T-helper 1 cell treated with Interleukin-12 subunit alpha and Interleukin-12 subunit beta and Interleukin-4 antibody, amounts not matched to agents 30 μg/mL and 1 μg/mL, for 36 hours (primary cell): Measurements from ENCODE around the gene RREB1.

ENCODE experiments used
- H3K27ac Mint-ChIP-seq: one replicate; pipeline ENCODE4 v1.8.0; 2021; ENCODE audit warnings: mild to moderate bottlenecking, mixed read lengths
- H3K27me3 Mint-ChIP-seq: one replicate; pipeline ENCODE4 v1.8.0; 2021; ENCODE audit warnings: low read depth, mixed read lengths
- H3K36me3 Mint-ChIP-seq: one replicate; pipeline ENCODE4 v1.8.0; 2021; ENCODE audit warnings: low read depth, mixed read lengths
- H3K4me1 Mint-ChIP-seq: one replicate; pipeline ENCODE4 v1.8.0; 2021; ENCODE audit warnings: low read depth, mixed read lengths
- H3K4me3 Mint-ChIP-seq: one replicate; pipeline ENCODE4 v1.8.0; 2021; ENCODE audit warnings: mild to moderate bottlenecking, moderate library complexity, mixed read lengths
- H3K9me3 Mint-ChIP-seq: one replicate; pipeline ENCODE4 v1.8.0; 2021; ENCODE audit warnings: mixed read lengths

Gene RREB1

DNA sequence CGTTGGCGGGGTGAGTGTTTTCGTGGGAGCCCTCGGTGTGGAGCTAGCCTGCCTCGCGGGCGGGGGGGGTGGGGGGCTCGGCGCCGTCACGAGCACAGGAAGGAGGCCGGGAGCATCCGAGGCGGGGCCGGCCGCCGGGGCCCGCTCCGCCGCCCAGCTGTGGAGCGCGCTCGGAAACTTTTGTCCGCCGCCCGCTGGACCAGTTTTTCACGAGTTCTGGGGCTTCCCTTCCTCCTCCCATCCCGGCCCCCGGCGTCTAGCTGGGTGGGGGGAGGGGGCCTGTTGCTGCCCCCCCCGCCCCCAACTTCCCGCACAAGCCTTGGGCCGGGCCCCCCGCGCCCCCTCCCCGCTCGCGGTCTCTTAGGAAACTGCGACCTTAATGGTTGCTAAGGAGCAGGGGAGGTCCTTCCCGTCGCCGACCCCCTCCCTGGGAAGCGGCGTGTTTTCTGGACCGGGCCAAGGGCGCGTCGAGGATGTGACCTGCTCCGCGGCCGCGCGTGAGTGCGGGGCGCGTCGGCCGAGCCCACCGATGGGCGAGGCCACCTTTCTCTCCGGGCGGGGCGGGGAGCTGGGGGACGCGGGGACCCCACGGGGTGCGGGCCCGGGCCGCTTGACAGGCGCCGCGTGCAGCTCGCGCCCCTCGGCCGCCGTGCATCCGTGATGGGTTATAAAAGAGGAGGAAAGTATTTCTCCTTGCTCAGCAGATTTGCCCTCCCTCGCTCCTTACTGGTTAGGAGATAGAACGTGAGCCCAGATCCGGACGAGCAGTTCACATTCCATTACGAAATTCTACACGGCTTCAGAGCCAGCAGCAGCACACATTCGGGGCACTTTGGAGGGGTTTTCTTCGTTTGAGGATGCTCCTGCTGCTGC, 1.4 kb downstream of the RREB1 start:
- Mint-ChIP-seq H3K36me3 (peaks cover 2% of the 10 kb centered on the region), H3K4me3 (peak overlapping the region; percentile 91), H3K27me3 (peaks cover 15% of the 10 kb centered on the region), H3K4me1 (peaks cover 33% of the 10 kb centered on the region), H3K9me3 (no peaks in the 10 kb centered on the region), H3K27ac (peak overlapping the region; percentile 85)

DNA sequence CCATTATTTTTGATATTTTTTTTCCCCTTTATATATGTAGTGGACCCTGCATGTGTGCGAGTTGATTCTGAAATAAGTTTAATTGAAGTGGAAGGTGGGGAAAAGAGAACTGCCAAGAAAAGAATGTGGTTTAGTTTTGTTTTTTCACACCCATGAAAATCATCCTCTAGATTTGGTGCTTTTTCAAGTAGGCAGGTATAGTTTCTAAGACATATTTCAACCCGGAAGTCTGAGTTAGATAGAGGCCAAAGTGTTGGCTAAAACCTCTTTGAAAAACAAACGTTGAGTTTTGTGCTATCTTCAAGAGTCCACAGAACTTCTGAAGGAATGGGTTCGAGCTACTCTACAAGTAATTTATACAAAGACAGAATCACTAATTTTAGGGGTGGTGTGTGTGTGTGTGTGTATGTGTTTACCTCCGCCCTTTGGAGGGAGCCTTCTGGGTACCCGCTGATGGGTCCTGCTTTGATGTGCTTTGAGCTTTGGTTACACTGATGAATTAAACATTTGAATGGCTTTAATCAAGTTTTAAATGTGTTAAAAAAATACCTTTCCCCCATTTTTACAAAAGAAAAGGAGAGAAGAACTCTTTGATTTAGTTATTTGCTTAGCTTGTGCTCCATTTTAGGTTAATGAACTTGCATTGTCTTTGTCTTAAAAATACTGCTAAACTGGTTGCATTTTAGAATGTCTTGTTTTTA, 2.5 kb downstream of the RREB1 start:
- Mint-ChIP-seq H3K27me3 (peaks cover 15% of the 10 kb centered on the region), H3K4me3 (peak overlapping the region; percentile 91), H3K9me3 (no peaks in the 10 kb centered on the region), H3K4me1 (peaks cover 34% of the 10 kb centered on the region), H3K36me3 (peaks cover 2% of the 10 kb centered on the region), H3K27ac (peak overlapping the region; percentile 85)

- H3K27ac Mint-ChIP-seq: no peak overlapping the region
- H3K36me3 Mint-ChIP-seq: peaks cover 3% of the 10 kb centered on the region
- H3K4me3 Mint-ChIP-seq: no peak overlapping the region
- H3K4me1 Mint-ChIP-seq: peaks cover 44% of the 10 kb centered on the region
- peaks cover 15% of the 10 kb centered on the region for H3K27me3 Mint-ChIP-seq
- H3K9me3 Mint-ChIP-seq: no peaks in the 10 kb centered on the region
Measured at GRCh38 chr6:7111095-7111690, 3.4 kb downstream of the RREB1 start.

DNA sequence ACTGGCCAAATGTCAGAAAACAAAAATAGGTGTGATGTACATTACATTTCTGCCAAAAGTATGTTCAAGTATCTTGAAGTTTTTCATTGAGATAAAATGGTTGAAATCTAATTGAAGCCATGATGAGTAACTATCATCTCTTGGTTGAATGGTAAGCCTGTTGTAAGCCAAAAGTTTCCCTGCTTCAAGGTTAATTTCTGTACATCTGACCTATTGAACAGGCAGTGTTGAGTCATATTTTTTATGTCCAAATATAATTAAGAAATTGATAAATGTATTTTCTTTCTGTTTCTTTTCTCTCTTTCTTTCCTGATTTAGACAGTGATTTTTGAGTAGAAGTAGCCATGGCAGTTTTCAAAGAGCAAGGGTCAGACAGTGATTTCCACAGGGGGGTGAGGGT, 4.4 kb downstream of the RREB1 start:
- no peak overlapping the region for H3K27ac Mint-ChIP-seq
- H3K4me1 Mint-ChIP-seq: peaks cover 42% of the 10 kb centered on the region
- H3K27me3 Mint-ChIP-seq: peaks cover 11% of the 10 kb centered on the region
- H3K9me3 Mint-ChIP-seq: no peaks in the 10 kb centered on the region
- H3K4me3 Mint-ChIP-seq: peak overlapping the region; percentile 56
- peaks cover 6% of the 10 kb centered on the region for H3K36me3 Mint-ChIP-seq

DNA sequence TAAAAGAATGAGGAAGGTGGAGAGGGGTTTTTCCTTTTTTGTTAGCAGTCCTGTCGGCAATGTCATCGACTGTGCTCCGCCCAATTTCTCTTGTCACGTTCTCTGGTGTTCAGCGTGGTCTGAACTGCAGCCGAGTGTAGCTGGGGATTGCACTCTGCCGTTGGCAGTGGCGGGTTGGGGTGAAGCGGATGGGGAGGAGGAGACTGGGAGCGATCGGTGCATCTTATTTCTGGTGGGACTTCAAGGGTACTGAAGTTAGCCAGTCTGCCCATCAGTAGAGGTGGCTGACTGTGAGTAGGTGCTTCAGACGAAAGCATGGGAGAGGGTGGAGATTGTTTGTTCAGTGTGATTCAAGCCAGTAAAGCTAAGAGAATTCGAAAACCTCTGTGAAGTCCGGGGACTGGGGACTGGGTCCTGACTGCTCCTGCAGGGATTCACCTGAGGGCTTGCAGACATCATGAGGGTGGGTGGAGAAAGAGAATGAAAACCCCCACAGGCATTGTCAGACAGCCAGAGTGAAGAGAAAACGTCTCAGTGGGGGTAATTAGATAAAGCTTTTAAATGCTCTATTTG, 5.1 kb downstream of the RREB1 start:
- H3K4me1 Mint-ChIP-seq: peaks cover 42% of the 10 kb centered on the region
- H3K4me3 Mint-ChIP-seq: peak overlapping the region; percentile 56
- H3K9me3 Mint-ChIP-seq: no peaks in the 10 kb centered on the region
- H3K27ac Mint-ChIP-seq: peak overlapping the region; percentile 1
- peaks cover 11% of the 10 kb centered on the region for H3K27me3 Mint-ChIP-seq
- peaks cover 6% of the 10 kb centered on the region for H3K36me3 Mint-ChIP-seq

DNA sequence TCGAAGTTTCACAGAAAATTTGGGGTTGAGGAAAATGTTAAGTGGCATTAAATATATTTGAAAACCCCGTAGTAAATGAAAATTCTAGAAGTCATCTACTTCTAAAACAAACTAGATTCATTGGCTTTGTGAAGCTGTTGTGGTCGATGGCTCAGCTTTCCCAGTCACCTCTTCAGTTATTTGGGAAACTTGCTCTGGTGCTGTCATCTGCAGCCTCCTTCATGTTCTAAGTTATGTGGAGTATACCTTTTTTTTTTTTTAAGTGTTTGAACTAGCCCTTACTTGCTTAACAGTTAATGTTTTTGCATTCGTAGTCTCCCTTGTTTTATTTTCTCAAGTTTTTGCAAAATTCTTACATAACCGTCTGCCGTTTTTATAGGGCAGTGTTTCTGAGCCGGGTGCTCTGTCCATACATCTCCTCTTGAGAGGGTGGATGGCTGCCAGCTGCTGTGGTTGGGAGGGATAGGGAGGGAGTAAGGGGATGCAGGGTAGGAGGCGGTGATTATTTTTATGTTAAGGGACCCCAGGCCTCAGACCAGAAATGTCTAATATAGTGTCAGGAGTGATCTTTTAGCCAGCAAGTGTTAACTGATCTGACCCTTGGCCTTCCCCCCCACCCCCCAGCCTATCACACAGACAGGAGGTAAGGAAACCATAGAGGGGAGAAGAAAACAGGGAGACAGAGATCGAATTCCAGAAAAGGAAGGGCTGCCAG, 7.1 kb downstream of the RREB1 start:
- no peak overlapping the region for H3K27ac Mint-ChIP-seq
- H3K4me3 Mint-ChIP-seq: no peak overlapping the region
- H3K36me3 Mint-ChIP-seq: peaks cover 13% of the 10 kb centered on the region
- peaks cover 8% of the 10 kb centered on the region for H3K27me3 Mint-ChIP-seq
- H3K9me3 Mint-ChIP-seq: no peaks in the 10 kb centered on the region
- H3K4me1 Mint-ChIP-seq: peaks cover 47% of the 10 kb centered on the region

DNA sequence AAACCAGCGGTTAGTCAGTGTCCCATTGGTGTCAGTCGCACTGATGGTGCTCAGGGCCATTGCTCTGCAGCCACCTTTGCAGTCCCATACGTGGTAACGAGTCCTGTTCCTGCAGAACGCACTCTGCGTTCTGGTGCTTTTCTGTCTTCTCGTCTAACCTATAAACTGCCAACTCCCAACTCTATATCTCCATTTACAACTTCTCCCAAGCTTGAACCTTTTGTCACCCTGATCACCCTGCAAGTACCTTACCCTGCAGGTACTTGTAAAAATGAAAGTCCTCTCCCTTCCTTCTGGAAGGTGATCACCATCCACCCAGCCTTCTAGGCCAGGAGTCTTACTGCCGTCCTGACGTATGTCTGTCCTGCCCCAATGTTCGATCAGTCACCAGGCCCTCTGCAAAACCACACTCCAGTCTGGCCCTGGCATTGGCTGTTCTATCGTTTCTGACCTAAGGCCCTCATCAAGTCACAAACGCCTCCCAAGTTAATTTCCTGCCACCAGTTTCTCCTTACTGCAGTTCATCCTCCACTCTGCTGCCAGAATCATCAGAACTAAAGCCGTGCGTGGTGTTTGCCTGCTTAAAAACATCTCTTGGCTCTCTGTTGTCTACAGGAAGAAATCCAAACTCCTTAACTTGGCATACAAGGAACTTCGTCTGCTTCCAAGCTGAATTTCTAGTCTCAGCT, 7.9 kb downstream of the RREB1 start:
- peaks cover 8% of the 10 kb centered on the region for H3K27me3 Mint-ChIP-seq
- H3K27ac Mint-ChIP-seq: no peak overlapping the region
- H3K4me3 Mint-ChIP-seq: no peak overlapping the region
- H3K4me1 Mint-ChIP-seq: peaks cover 39% of the 10 kb centered on the region
- peaks cover 13% of the 10 kb centered on the region for H3K36me3 Mint-ChIP-seq
- no peaks in the 10 kb centered on the region for H3K9me3 Mint-ChIP-seq

DNA sequence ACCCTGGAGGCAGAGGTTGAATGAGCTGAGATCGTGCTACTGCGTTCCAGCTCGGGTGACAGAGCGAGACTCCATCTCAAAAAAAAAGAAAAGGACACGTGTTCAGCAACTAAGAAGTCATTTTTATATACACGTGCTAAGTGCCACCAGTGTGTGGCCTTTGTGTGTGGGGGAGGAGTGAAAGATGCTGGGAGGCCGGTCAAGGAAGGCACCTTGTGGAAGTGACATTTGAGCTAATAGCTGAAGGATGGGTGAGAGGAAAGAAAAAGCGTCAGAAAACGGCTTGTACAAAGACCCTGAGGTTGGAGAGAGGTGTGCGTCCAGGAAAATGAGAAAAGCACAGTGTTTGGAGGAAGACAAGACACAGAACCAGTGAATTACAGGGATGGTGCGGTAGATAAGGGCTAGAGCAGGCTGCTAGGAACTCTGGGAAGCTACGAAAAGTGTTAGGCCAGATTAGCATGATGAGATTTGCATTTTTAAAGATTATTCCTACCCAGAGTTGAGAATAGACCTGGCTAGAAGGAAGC, 11.6 kb downstream of the RREB1 start:
- H3K4me3 Mint-ChIP-seq: no peak overlapping the region
- no peak overlapping the region for H3K27ac Mint-ChIP-seq
- H3K9me3 Mint-ChIP-seq: no peaks in the 10 kb centered on the region
- peaks cover 15% of the 10 kb centered on the region for H3K36me3 Mint-ChIP-seq
- H3K27me3 Mint-ChIP-seq: no peaks in the 10 kb centered on the region
- peaks cover 27% of the 10 kb centered on the region for H3K4me1 Mint-ChIP-seq

GRCh38 chr6:7121700-7122241, 14.0 kb downstream of the RREB1 start:
- H3K4me3 Mint-ChIP-seq: no peak overlapping the region
- H3K9me3 Mint-ChIP-seq: no peaks in the 10 kb centered on the region
- H3K4me1 Mint-ChIP-seq: peaks cover 24% of the 10 kb centered on the region
- no peak overlapping the region for H3K27ac Mint-ChIP-seq
- H3K27me3 Mint-ChIP-seq: no peaks in the 10 kb centered on the region
- H3K36me3 Mint-ChIP-seq: peaks cover 17% of the 10 kb centered on the region

DNA sequence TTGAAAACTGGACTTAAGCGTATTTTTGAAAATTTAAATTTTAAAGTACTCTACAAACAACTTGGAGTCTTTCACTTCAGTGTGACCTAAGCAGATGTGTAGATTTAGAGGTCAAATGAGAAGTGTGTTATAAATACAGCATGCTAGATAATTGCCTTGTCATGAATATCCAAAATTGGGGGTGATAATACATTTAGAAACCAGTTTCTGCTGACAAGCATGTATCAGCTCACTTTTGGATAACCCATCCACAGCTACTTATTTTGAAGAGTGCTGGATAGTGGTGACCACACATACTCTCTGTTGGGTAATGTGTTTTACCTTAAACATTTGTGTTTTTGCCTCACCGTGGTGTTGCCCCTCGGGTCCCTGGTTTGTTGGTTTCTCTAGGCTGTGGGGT, 14.9 kb downstream of the RREB1 start:
- Mint-ChIP-seq H3K4me1 (peaks cover 31% of the 10 kb centered on the region), H3K9me3 (no peaks in the 10 kb centered on the region), H3K36me3 (peaks cover 17% of the 10 kb centered on the region), H3K27ac (no peak overlapping the region), H3K27me3 (no peaks in the 10 kb centered on the region), H3K4me3 (no peak overlapping the region)

DNA sequence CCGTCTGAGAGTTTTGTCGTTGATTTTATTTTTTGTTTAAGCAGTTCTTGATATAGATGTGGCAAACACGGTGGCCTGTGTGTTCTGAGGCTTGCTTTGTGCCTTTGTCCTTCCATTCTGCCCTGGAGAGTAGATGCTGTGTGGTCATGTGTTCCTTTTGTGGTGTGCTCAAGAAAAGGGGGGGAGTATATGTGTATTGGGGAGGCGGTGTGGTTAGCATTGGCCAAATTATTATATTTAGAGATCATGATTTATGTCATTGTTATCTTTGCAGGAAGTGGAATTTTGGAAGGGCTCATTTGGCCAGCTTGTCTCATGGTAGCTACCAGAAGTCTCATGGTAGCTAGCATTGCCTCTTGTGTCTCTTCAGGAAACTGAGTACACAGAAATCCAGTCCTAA, 16.4 kb downstream of the RREB1 start:
- Mint-ChIP-seq H3K27me3 (no peaks in the 10 kb centered on the region), H3K27ac (no peak overlapping the region), H3K9me3 (no peaks in the 10 kb centered on the region), H3K36me3 (peaks cover 20% of the 10 kb centered on the region), H3K4me3 (no peak overlapping the region), H3K4me1 (peaks cover 40% of the 10 kb centered on the region)

DNA sequence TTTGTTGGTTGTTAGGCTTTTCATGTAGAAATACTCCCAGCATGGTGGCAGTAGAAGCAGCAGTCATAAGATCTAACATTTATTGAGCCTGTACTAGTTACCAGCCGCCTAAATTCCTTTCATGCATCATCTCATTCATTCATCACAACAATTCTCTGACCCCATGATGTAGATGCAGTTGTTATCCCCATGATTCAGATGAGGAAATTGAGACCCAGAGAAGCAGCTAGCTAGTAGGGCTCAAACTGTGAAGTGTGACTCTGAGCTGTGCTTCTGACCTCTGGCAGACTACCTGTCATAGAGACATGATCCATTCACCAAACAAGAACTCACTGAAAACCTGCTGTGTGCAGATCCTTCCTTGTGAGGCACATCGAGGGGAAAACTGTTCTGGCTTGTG, 16.9 kb downstream of the RREB1 start:
- Mint-ChIP-seq H3K27ac (no peak overlapping the region), H3K36me3 (peaks cover 15% of the 10 kb centered on the region), H3K4me3 (no peak overlapping the region), H3K4me1 (peaks cover 40% of the 10 kb centered on the region), H3K27me3 (no peaks in the 10 kb centered on the region), H3K9me3 (no peaks in the 10 kb centered on the region)

DNA sequence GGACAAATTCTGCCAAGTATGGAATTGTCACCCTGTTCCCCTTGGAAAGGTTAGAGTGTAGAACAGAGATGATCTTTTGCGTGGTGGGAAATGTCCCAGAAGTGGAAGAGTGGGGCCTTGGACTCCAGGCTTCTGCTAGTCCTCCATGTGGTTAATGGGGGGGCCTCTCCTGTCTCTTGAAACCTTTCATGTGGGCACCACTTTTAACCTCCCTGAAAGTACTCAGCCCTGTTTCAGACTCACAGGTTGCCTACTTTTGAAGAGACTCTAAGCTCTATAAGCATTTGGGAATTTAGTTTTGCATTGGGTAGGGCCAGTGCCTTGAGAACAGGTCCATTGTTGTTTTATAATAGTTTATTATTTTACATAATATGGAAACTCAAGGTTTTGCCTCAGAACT, 17.5 kb downstream of the RREB1 start:
- Mint-ChIP-seq H3K4me1 (peaks cover 45% of the 10 kb centered on the region), H3K36me3 (peaks cover 15% of the 10 kb centered on the region), H3K27ac (no peak overlapping the region)

More for the DNA sequence above, 17.5 kb downstream of the RREB1 start:
- Mint-ChIP-seq H3K27me3 (no peaks in the 10 kb centered on the region), H3K9me3 (no peaks in the 10 kb centered on the region), H3K4me3 (no peak overlapping the region)
